Stimulated activated CD8-positive, alpha-beta memory T cell treated with anti-CD3 and anti-CD28 coated beads, Interleukin-4, amount 100 ng/mL, for 4 hours (primary cell): ENCODE results near the gene CNN3.

Experiments
- DNase-seq, 2 donors: peaks; one replicate each; pipeline ENCODE4 v3.0.0-alpha.2; 2020; ENCODE audit warnings: low read depth in 2 of 2, low spot score in 1 of 2

CNN3 gene

GRCh38 chr1:94926915-94927404 lies at the start of gene CNN3:
Gene CNN3, minus strand, starts transcription at chr1:94927110. Its CDS starts 216 bp downstream, at chr1:94926894.
- peak; percentile 30 to 54 for DNase-seq

- DNase-seq, result no peak
These were observed 47.9 kb upstream of the CNN3 start for GRCh38 chr1:94974824-94975223.

GRCh38 chr1:94974241-94974640 lies 47.3 kb upstream of the CNN3 start:
- no peak for DNase-seq

GRCh38 chr1:94973309-94973922 lies 46.5 kb upstream of the CNN3 start:
- DNase-seq, result no peak

- DNase-seq, result no peak
These were observed 44.6 kb upstream of the CNN3 start for GRCh38 chr1:94971491-94971924.

GRCh38 chr1:94970783-94971182 lies 43.9 kb upstream of the CNN3 start:
- no peak for DNase-seq

GRCh38 chr1:94969137-94969536 lies 42.2 kb upstream of the CNN3 start:
- no peak for DNase-seq

- no peak for DNase-seq
These were observed 39.1 kb upstream of the CNN3 start for GRCh38 chr1:94966033-94966432.

GRCh38 chr1:94963864-94964263 lies 37.0 kb upstream of the CNN3 start:
- DNase-seq, result no peak

- no peak for DNase-seq
These were observed 35.7 kb upstream of the CNN3 start for GRCh38 chr1:94962409-94963265.

- no peak for DNase-seq
These were observed 35.1 kb upstream of the CNN3 start for GRCh38 chr1:94961988-94962387.

- no peak for DNase-seq
These were observed 34.7 kb upstream of the CNN3 start for GRCh38 chr1:94961582-94961981.

- DNase-seq, result no peak
These were observed 31.2 kb upstream of the CNN3 start for GRCh38 chr1:94958081-94958480.

- DNase-seq, result no peak
These were observed 29.1 kb upstream of the CNN3 start for GRCh38 chr1:94955767-94956632.

GRCh38 chr1:94954263-94955220 lies 27.6 kb upstream of the CNN3 start:
- DNase-seq, result no peak

GRCh38 chr1:94953746-94954145 lies 26.8 kb upstream of the CNN3 start:
- no peak for DNase-seq

- DNase-seq, result no peak
These were observed 26.2 kb upstream of the CNN3 start for GRCh38 chr1:94953107-94953506.

GRCh38 chr1:94952539-94952938 lies 25.6 kb upstream of the CNN3 start:
- no peak for DNase-seq

- DNase-seq, result no peak
These were observed 24.7 kb upstream of the CNN3 start for GRCh38 chr1:94951509-94952208.

- no peak for DNase-seq
These were observed 24.1 kb upstream of the CNN3 start for GRCh38 chr1:94951046-94951445.
